GM19324 (cell line): Measurements from ENCODE around the gene NINJ2.
"Not testable (repeated sequence)": the region's sequence is repeated elsewhere in the genome, so short reads cannot be mapped to it uniquely, and the experiment has no call there.

Experiments used
- ATAC-seq: cut with Tn5 transposase; IDR thresholded peaks from one replicate; pipeline ENCODE4 v1.9.1; 2021; ENCODE audit warnings: mild to moderate bottlenecking, moderate library complexity; ENCODE audit not compliant: unreplicated experiment, low FRiP score

NINJ2 gene

DNA sequence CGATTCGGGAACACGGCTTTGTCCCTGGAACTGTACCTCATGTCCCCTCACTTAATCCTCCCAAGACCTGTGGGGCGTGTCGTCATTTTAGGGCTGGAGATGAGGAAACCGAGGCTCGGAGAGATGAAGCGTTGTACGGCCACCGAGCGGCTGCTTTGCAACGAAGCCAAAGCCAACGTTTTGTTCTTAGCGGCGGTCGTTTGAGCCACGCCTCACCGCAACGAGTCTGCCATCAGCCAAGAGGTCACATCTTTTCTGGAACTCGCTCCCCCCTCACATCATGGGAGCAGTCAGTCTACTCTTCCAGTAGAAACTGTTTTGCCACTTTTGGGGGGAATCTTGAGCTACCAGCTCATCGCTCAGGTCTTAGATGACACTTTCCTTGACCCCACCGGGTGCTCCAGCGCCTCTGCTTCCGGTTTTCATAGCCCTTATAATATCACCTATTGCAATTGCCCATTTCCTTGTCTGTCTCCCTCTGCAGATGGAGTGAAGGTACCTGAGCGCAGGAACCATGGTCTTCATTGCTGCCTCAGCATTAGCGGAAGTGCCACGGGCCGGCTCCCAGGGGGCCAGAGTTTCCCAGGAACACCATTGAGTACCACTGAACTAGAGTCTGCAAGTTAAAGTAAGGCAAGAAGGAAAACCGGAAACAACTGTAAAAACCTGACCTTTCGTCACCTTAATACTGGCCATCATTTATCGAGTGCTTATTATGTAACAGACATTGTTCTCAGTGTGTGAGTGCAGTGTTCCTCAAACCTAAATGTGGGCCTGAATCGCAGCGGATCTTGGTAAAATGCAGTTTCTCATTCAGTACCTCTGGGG lies 19.6 kb downstream of the NINJ2 start:
- no peak for ATAC-seq

DNA sequence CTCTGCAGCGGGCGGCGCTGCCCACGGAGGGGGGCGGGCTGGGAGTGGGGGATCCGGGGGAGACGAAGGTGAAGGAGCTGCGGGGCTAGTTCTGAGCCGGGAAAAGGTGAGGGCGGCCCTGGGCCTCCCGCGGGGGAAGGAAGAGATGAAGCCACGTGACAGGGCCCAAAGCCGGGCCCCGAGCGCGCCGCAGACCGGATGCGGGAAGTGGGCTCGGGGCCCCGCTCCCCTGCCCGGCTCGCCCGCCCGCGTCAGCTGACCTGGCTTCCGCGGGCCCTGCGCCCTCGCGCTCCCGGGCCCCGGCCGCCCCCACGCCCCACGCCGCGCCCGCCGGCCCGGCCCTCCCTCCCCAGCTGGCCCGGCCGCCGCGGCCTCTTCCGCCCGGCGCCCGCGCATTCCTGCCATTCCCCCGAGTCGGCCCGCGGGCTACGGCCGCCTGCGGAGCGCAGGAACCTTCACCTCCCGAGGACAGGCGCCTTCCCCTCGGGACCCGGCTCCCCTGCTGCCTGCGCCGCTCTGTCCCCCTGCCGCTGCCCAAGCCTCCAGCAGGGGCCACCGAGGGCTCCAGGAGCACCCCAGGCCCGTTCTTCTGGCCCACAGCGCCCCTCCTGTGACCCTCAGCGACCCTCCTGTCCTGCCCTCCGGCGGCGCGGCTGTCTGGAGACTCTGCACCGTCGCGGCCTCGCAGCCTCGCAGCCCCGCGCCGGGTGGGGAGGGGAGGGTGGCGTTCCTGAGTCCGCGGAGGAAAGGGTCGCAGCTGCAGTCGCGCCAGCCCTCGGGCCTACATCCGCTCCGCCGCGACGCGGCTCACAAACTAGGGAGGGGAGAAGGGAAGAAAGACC lies 20.4 kb downstream of the NINJ2 start:
- peak; percentile 76 for ATAC-seq

DNA sequence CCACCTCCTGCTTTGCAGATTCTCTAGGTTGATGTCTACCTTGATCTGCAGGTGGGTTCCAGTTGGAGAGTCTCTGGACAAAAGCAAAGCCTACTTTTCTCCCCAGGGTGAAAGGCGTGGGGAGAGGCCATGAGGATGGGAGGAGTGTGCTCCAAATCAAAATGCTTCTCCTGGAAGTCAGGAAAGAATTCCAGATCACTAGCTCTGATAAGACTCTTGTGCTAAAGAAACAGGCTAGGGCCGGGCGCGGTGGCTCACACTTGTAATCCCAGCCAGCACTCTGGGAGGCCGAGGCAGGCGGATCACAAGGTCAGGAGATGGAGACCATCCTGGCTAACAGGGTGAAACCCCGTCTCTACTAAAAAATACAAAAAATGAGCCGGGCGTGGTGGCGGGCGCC lies 21.9 kb downstream of the NINJ2 start:
- not testable (repeated sequence) for ATAC-seq

DNA sequence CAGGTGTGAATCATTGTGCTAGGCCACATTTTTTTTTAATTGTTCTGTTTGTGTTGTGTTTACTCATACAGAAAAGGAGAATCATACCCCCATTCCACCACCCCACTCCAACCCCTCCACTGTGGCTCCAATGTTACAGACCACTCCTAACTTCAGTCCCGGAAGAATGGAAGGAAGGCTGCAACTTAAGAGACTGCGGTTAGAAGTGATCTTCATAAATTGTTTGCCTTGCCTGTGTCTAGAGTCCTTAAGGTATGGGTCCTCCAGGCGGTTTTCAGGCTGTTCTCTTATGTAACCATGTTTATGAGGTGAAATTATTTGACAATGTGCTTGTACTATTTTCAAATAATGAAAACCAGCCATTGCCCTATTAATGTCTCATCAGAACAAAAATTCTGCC lies 22.5 kb downstream of the NINJ2 start:
- ATAC-seq = no peak

DNA sequence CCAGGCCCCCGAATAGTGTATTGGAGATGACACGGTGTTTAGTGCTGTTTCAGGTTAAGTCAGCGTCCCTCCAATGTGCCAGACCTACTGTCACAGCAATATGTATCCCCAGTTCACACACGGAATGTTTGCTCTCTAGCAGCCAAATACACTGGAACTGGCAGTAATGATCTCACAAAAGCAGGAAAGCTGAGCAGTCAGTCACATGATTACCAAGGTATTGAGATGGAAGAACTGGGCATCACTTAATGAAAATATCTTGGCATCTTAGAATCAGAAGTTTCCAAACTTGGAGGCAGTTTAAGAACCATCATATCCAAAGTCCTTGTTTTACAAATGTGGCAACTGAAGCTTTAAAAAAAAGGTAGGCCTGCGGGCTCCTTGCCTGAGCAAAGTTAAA lies 23.3 kb downstream of the NINJ2 start:
- no peak for ATAC-seq

DNA sequence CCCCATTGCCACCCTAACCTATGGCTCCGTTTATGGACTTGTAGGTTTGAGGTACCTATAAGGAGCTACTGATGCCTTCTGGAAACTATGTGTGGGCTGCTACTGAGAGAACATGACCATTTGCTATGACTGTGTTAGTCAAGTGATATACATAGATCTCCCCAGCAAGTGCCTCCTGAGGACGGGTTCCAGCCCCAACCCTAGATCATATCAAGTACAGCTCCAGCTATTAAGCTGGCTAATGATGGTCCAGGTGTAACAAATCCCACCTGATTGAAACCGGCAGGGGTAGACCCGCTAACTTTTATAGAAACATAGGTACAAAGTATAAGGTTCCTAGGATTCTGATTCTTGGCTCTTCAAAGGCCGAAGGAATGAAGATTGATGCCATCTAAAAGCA lies 23.7 kb downstream of the NINJ2 start:
- no peak for ATAC-seq

DNA sequence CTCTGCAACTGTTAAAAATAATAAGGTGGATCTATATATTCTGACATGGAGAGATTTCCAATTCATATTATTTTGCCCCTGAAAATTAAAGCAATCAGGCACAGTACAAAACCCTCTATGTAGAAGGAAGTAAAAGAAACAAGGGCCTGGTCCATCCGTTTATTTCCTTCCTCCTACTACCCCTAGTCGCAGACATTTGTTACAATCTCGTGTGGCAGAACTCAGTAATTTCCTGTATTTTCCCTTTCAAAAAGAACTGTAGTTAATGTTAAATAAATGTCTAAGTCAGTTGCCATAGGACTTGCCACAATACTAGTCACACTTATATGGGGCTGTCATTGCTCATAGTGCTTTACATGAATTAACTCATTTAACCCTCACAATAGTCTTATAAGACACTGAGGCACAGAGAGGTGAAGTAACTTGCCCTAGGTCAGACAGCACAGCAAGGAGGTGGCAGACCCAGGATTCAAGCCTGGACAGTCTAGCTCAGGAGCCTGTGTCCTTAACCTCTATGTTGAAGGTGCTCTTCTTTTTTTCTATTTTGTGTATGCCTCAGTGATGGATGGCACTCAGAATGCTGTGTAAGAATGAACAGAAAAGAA lies 24.2 kb downstream of the NINJ2 start:
- ATAC-seq = no peak

DNA sequence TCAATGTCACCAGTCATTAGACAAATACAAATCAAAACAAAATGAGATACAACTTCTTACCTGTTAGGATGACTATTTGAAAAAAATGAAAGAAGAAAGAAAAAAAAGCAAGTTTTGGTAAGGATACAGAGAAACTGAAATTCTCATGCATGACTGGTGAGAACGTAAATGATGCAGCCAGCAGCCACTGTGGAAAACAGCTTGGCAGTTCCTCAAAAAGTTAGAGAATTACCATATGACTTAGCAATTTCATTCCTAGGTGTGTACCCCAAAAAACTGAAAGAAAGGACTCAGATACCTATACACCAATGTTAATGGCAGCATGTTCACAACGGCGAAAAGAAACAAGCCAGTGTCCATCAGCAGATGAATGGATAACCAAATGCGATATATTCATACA lies 26.6 kb downstream of the NINJ2 start:
- no peak for ATAC-seq

DNA sequence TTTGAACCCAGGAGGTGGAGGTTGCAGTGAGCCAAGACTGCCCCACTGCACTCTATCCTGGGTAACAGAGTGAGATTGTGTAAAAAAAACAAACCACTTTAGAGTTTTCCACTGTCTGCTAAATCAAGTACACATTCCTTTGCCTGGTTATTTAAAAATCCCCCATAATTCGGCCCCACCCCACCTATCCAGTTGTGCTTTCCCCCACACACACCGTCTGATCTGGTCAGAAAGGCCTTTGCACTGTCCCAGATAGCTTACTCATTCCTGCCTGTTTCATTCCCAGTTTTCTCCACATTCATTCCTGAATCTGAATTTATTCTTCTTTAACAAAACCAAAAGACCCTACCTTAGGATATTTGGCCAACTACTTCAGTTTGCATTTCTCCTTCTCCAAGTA lies 29.5 kb downstream of the NINJ2 start:
- no peak for ATAC-seq

DNA sequence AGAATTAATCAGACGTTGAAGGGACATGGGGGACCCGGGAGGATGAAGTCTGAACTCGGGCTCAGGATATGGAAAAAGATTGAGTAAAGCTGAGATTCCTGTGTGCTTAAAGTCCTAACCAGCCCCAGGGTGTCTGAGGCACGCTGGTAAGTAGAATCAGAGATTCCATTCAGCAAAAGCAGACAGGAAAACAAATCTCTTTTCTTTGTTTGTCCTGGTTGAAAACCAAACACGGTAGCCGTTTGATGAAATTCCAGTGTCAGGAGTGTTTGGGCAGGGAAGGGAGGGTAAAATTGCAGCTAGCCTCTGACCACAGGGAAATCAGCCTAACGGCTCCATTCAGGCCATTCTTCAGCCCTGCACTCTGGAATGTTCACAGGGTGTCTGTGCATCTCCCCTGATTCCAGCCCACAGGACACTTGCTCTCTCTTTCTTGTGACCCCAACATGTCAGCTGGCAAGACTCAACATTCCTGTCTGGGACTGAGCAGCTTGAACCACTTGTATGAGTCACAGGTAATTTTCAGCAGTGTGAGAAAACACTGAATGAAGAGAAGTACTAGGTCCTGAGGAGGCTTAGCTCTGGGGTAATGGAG lies 31.0 kb downstream of the NINJ2 start:
- ATAC-seq = no peak

DNA sequence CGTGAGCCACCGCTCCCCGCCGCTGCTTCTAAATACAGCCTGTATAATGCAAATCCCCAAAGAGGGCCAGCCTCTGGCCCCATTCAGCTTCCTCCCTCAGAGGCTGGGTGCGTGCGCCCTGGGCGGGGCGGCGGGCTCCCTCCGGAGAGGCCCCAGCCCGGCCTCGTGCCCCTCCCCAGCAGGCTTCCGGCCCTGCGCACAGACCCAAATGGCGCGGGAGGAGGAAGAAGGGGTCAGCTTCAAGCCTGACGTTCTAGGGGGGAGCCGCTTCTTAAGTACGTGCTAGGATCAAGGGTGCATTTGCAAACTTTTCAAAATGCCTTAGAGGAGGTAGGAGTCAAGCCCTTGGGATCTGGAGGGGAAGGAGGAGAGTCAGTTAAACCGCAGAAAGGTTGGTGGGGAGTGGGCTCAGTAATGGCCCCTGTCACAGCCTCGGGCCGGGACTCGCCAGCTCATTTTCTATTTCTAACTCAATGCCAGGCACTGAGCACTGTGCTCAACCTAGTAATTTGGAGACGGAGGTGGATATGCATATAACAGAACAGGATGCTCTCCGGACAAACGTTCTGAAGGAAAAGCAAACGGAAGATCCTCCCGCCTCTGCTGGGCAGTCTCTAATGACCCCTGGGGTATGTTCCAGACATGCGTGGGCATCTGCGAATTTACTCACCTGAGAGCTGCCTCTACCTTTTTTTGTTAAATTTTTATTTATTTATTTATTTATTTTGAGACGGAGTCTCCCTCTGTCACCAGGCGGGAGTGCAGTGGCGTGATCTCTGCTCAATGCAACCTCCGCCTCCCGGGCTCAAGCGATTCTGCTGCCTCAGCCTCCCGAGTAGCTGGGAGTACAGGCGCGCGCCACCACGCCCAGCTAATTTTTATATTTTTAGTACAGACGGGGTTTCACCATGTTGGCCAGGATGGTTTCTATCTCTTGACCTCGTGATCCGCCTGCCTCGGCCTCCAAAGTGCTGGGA lies 32.3 kb downstream of the NINJ2 start:
- peak; percentile 86 for ATAC-seq

DNA sequence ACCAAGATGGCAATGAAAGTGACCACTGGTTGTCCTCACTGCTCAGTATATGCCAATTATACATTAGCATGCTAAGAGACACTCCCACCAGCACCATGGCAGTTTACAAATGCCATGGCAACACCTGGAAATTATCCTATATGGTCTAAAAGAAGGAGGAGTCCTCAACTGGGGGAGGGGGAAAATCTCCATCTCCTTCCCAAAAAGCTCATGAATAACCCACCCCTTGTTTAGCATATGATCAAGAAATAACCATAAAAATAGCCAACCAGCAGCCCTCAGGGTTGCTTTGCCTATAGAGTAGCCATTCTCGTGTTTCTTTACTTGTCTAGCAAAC lies 34.5 kb downstream of the NINJ2 start:
- not testable (repeated sequence) for ATAC-seq

DNA sequence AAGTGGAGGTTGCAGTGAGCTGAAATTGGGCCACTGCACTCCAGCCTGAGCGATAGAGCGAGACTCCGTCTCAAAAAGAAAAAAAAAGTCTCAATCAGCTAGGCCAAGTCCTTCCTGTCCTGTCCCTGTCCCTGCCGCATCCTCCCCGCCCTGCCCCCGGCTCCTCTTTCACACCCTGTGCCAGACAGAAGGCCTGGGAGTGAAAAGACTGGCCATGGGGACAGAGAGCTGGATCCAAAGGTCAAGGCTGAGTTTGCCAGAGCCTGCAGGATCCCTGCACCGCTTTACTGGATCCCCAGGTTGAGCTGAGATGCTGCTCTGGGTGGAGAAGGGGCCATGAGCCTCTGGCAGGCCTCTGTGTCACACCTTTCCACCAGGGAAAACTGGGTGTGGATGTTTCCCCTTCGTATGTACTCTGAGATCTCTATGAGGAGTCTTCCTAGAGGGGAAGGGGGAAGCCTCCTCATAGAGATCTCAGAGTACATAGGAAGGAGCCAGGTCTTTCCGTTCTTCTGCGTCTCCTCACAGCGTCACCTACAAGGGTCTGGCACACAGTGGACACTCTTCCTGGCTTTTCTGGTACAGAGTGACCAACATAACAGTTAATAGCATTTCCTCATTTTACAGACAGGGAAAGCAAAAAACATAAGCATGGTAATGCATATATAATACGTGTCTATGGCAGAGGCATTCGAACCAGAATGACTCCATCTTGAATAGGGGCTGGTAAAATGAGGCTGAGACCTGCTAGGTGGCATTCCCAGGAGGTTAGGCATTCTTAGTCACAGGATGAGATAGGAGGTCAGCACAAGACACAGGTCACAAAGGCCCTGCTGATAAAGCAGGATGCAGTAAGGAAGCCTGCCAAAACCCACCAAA lies 35.1 kb downstream of the NINJ2 start:
- no peak for ATAC-seq

DNA sequence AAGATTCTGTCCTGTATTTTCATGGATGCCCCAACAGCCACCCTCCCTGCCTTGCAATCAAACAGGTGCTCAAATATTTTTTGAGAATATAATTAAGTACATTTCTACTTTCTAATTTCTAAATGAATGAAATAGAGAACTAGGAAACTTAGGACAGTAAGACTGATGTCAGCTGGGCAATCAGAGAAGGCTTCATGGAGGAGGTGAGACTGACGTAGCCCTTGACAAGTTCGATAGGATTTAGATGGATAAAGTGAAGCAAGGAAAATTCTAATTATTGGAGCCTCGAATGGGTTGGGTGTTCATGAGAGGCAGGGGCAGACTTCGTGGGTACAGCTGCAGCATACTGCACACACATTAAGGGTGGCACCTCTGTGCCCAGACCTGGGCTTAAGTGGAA lies 36.0 kb downstream of the NINJ2 start:
- no peak for ATAC-seq

DNA sequence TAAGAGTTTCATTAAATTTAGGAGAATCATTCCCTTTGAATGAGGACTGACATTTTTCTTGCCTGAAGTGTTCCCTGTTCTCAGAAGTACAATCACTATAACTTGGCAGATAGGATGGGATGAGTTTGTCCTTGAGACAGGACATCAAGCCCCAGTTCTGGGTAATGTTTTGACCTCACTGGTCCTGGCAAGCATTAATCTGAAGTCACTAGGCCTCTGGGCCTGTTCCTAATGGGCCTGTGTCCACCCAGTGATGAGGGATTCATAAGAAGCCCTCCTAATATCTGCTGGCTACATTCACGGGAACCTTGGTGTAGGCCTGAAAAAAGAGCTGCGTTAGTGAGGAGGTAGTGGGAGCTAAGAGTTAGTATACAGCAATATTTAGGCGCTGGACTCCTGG lies 37.2 kb downstream of the NINJ2 start:
- ATAC-seq = no peak

DNA sequence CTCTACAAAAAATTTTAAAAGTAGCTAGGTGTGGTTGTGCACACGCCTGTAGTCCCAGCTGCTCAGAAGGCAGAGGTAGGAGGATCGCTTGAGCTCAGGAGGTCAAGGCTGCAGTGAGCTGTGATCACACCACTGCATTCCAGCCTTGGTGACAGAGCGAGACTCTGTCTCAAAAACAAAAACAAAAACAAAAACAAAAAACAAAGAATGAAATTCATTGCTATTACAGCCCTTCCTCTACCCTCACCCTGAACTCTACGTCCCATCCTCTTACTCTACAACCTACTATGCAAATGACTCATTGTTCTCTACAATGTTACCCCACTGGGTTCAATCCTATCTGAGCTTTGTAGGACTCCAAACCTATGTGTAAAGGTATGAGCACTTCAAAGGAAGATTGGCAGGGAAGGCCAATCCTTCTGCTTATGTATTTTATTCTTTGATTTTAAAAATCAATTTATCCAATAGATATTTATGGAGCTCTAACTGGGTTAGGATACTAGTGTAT lies 39.3 kb downstream of the NINJ2 start:
- ATAC-seq = no peak

DNA sequence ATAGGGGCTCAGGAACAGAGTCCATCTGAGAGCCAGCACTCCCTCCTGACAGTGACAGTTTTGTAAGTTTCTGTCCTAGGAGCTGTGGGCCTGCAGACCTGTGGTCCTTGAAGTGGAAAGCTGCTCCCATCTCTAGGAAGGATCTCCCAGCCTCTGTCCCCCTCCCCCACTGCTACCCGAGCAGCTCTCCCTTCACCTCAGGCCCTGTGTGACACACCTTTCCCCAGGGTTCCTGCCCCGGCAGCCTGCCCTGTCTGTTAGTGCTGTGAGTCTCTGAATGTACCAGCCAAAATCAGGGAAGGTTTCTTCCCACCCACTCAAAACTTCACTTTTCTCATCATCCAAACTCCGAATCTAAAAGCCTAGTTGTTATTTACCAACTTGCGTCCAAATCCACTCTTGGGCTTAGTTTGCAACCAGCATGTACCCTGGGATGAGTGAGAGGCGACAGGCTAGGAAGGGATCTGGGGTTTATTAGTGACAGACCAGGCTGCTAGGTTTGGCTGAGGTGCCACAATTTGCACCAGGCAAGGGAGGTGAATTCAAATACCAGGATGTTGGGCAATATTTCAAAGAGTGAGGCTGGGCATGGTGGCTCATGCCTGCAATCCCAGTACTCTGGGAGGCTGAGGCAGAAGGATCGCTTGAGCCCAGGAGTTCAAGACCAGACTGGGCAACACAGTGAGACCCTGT lies 39.9 kb downstream of the NINJ2 start:
- ATAC-seq = no peak

DNA sequence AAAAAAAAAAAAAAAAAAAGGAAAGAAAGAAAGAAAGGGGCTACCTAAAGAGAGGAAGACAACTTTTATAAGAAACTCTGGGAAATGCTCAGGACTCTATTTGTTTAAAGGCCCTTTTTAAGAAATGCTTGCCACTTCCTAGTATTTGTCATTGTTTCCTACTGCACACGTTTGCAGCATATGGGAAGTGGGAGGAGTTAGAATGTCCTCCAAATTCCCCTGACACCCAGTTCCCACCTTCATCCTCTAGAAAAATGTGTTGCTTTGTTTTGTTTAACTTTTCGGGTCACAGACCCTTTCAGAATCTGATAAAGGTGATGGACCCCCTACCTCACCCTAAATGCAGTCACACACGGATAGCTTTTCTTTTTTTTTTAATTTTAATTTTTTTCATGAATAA lies 40.8 kb downstream of the NINJ2 start:
- ATAC-seq = no peak
